ENCODE measurements around the gene KIF9.

DNA sequence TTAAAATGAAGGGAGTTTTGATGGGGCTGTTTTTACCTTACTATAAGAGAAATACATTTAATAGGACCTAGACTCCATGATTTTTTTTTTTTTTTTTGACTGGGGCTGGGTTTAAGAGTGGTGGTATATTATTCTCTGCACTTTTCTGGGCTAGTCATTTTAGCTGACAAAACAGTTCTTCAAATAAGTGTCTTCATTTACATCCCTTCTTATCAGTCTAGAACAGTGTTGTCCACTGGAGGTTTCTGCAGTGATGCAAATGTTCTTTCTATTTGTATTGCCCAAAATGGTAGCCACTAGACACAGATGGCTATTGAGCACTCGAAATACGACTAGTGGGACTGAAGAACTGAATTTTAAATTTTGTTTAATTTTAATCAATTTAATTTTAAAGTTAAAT is 37.4 kb upstream of the KIF9 start:
- TF ChIP-seq, protein P1, sequence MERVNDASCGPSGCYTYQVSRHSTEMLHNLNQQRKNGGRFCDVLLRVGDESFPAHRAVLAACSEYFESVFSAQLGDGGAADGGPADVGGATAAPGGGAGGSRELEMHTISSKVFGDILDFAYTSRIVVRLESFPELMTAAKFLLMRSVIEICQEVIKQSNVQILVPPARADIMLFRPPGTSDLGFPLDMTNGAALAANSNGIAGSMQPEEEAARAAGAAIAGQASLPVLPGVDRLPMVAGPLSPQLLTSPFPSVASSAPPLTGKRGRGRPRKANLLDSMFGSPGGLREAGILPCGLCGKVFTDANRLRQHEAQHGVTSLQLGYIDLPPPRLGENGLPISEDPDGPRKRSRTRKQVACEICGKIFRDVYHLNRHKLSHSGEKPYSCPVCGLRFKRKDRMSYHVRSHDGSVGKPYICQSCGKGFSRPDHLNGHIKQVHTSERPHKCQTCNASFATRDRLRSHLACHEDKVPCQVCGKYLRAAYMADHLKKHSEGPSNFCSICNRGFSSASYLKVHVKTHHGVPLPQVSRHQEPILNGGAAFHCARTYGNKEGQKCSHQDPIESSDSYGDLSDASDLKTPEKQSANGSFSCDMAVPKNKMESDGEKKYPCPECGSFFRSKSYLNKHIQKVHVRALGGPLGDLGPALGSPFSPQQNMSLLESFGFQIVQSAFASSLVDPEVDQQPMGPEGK (CRISPR knock-in tag; IDR thresholded peaks at IDR 0.05; ENCODE audit: borderline replicate concordance), result no peak
- no peak for TF ChIP-seq ZNF70 (CRISPR knock-in tag; IDR thresholded peaks at IDR 0.05)
- TF ChIP-seq ARNTL (CRISPR knock-in tag; IDR thresholded peaks at IDR 0.05; ENCODE audit: borderline replicate concordance, low read depth), result no peak
- no peak for TF ChIP-seq CSDC2 (CRISPR knock-in tag; IDR thresholded peaks at IDR 0.05)
- TF ChIP-seq TOX (CRISPR knock-in tag; IDR thresholded peaks at IDR 0.05; ENCODE audit: borderline replicate concordance), result no peak
- TF ChIP-seq PPARA (CRISPR knock-in tag; IDR thresholded peaks at IDR 0.05; ENCODE audit: borderline replicate concordance), result no peak
- TF ChIP-seq, protein P2, sequence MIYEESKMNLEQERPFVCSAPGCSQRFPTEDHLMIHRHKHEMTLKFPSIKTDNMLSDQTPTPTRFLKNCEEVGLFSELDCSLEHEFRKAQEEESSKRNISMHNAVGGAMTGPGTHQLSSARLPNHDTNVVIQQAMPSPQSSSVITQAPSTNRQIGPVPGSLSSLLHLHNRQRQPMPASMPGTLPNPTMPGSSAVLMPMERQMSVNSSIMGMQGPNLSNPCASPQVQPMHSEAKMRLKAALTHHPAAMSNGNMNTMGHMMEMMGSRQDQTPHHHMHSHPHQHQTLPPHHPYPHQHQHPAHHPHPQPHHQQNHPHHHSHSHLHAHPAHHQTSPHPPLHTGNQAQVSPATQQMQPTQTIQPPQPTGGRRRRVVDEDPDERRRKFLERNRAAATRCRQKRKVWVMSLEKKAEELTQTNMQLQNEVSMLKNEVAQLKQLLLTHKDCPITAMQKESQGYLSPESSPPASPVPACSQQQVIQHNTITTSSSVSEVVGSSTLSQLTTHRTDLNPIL (CRISPR knock-in tag; IDR thresholded peaks at IDR 0.05; ENCODE audit: low read depth), result no peak
- no peak for TF ChIP-seq SNAI2 (CRISPR knock-in tag; IDR thresholded peaks at IDR 0.05)
- no peak for TF ChIP-seq BACH2 (CRISPR knock-in tag; IDR thresholded peaks at IDR 0.05; ENCODE audit: borderline replicate concordance)
- no peak for TF ChIP-seq TCF4 (CRISPR knock-in tag; IDR thresholded peaks at IDR 0.05; ENCODE audit: borderline replicate concordance)
- TF ChIP-seq, protein P3, sequence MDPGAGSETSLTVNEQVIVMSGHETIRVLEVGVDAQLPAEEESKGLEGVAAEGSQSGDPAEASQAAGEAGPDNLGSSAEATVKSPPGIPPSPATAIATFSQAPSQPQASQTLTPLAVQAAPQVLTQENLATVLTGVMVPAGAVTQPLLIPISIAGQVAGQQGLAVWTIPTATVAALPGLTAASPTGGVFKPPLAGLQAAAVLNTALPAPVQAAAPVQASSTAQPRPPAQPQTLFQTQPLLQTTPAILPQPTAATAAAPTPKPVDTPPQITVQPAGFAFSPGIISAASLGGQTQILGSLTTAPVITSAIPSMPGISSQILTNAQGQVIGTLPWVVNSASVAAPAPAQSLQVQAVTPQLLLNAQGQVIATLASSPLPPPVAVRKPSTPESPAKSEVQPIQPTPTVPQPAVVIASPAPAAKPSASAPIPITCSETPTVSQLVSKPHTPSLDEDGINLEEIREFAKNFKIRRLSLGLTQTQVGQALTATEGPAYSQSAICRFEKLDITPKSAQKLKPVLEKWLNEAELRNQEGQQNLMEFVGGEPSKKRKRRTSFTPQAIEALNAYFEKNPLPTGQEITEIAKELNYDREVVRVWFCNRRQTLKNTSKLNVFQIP (CRISPR knock-in tag; IDR thresholded peaks at IDR 0.05; ENCODE audit: borderline replicate concordance, low read depth), result no peak
- TF ChIP-seq GLIS3 (CRISPR knock-in tag; IDR thresholded peaks at IDR 0.05), result no peak
